Measurements from ENCODE around the gene KNCN. TPM values are rescaled to one million over a fixed set of nuclear protein-coding genes. Genes with fewer than 3 reads are reported as not detected.

Gene KNCN
- polyA plus RNA-seq (not detected in 2 replicates), polyA minus RNA-seq (not detected in 2 replicates)

DNA sequence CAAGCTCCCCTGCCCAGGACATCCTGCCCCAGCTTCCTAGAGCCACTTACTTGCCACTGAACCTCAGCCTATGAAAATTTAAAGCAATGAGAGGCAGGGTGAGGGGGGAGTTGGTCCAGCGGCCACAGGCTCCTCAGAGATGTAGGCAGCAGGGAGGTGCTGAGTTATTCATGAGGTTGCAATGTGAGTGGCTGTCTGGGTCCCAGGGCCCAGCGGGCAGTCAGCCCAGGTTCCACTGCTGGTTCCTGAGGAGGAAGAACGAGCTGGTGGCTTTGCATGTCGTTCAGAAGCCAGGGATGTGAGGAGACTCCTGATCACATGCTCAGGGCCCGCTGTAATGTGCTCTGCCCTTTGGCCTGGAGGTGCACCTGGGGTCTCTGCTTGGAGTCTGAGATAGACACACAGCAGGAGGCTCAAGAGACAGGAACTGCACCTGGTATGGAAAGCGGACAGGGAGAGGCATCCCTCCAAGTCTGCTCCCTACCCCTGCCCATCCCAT is at the start of gene KNCN:
KNCN (minus strand) TSS at position 51 of the 499 bp plus-strand sequence. CDS start 432 bp downstream, outside the sequence.
- no peaks in the 10 kb centered on the region for H3K36me3 ChIP-seq (ENCODE audit: insufficient read depth, low read length)
- peak within 1 kb of the TSS; percentile 97 for H3K27ac ChIP-seq (ENCODE audit: low read length)
- no peaks in the 10 kb centered on the region for H3K9me2 ChIP-seq (ENCODE audit: insufficient read depth, low read length)
- H3K9me3 ChIP-seq (ENCODE audit: low read length): no peaks in the 10 kb centered on the region
- H3K4me2 ChIP-seq (ENCODE audit: low read length): peak within 1 kb of the TSS; percentile 79
- peaks cover 4% of the 10 kb centered on the region for H3K27me3 ChIP-seq (ENCODE audit: insufficient read depth, low read depth, low read length)
- peak within 1 kb of the TSS; percentile 61 for H3K4me3 ChIP-seq (ENCODE audit: low read length)
- no peaks in the 10 kb centered on the region for H4K20me1 ChIP-seq (ENCODE audit: insufficient read depth)
- H3F3A ChIP-seq (ENCODE audit: insufficient read depth, low read length, poor library complexity, severe bottlenecking): no peaks in the 10 kb centered on the region
- TF ChIP-seq EZH2 (IDR thresholded peaks at IDR 0.05; ENCODE audit: borderline replicate concordance, insufficient read depth, low read length, poor library complexity, severe bottlenecking): no peak
- TF ChIP-seq SMC3 (conservative IDR thresholded peaks at IDR 0.05; ENCODE audit: poor library complexity): no peak
- no peak for TF ChIP-seq TAF1 (IDR thresholded peaks at IDR 0.05; ENCODE audit: low read depth)
- TF ChIP-seq MXI1 (conservative IDR thresholded peaks at IDR 0.05; ENCODE audit: poor library complexity, severe bottlenecking): no peak
- TF ChIP-seq, protein P1, sequence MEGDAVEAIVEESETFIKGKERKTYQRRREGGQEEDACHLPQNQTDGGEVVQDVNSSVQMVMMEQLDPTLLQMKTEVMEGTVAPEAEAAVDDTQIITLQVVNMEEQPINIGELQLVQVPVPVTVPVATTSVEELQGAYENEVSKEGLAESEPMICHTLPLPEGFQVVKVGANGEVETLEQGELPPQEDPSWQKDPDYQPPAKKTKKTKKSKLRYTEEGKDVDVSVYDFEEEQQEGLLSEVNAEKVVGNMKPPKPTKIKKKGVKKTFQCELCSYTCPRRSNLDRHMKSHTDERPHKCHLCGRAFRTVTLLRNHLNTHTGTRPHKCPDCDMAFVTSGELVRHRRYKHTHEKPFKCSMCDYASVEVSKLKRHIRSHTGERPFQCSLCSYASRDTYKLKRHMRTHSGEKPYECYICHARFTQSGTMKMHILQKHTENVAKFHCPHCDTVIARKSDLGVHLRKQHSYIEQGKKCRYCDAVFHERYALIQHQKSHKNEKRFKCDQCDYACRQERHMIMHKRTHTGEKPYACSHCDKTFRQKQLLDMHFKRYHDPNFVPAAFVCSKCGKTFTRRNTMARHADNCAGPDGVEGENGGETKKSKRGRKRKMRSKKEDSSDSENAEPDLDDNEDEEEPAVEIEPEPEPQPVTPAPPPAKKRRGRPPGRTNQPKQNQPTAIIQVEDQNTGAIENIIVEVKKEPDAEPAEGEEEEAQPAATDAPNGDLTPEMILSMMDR (IDR thresholded peaks at IDR 0.05; ENCODE audit: poor library complexity, severe bottlenecking): no peak
- H3K9ac ChIP-seq (ENCODE audit: low read length): peak within 1 kb of the TSS; percentile 82
- H2AFZ ChIP-seq (ENCODE audit: low read depth, low read length): no peak within 1 kb of the TSS
- no peaks in the 10 kb centered on the region for H3K79me2 ChIP-seq (replicated peaks; ENCODE audit: insufficient read depth, low read length)

DNA sequence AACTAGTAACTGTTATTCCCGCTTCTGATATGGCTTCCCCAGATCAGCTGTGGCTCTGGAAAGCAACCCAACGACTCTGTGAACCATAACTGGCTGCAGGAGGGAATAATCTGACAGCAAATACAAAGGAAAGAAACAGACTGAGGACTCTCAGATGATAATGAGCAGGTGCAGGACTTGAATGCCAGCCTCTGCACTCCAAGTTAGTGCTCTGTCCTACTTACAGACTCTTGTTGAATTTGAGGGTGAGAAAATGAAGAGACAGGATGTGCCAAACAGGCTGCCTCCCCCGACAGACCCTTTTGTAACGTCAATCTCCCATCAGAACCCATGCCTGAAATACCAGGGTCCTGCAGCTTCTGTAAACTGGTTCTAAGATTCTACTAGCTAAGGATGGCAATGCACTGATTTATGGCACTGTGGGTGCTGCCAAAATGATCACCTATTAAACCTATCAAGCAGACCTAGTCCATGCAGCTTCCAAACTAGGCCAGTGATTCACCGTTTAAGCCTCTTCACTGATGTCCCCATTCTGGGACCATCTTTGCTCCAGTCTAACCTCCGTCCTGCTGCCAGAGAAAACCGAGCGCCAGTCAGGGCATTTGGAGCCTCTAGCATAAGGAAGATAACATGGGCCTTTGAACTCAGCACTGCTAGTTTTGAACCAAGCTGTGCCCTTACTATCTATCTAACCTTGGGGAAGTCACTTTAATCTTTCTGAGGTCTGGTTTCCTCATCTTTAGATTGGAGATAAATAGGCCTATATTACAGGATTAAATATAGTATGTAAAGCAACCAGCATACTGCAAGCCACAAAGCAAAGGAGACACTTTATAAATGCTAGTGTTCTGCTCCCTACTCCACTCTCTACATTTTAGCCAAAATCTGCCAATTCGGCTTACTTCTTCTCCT is 47.9 kb upstream of the KNCN start:
- no peaks in the 10 kb centered on the region for H3K9me2 ChIP-seq (ENCODE audit: insufficient read depth, low read length)
- H3K27ac ChIP-seq (ENCODE audit: low read length): no peak overlapping the region
- no peak for TF ChIP-seq SMC3 (conservative IDR thresholded peaks at IDR 0.05; ENCODE audit: poor library complexity)
- no peak for TF ChIP-seq MXI1 (conservative IDR thresholded peaks at IDR 0.05; ENCODE audit: poor library complexity, severe bottlenecking)
- TF ChIP-seq, protein P1 (IDR thresholded peaks at IDR 0.05; ENCODE audit: poor library complexity, severe bottlenecking): no peak
- TF ChIP-seq EZH2 (IDR thresholded peaks at IDR 0.05; ENCODE audit: borderline replicate concordance, insufficient read depth, low read length, poor library complexity, severe bottlenecking): no peak
- TF ChIP-seq POLR2AphosphoS5 (IDR thresholded peaks at IDR 0.05): no peak
- no peak for TF ChIP-seq EP300 (conservative IDR thresholded peaks at IDR 0.05; ENCODE audit: poor library complexity, severe bottlenecking)
- no peak overlapping the region for H3K4me2 ChIP-seq (ENCODE audit: low read length)
- no peaks in the 10 kb centered on the region for H3F3A ChIP-seq (ENCODE audit: insufficient read depth, low read length, poor library complexity, severe bottlenecking)
- H3K9ac ChIP-seq (ENCODE audit: low read length): no peak overlapping the region
- no peak overlapping the region for H3K4me3 ChIP-seq (ENCODE audit: low read length)
- no peaks in the 10 kb centered on the region for H3K9me3 ChIP-seq (ENCODE audit: low read length)
- no peak overlapping the region for H2AFZ ChIP-seq (ENCODE audit: low read depth, low read length)
- no peaks in the 10 kb centered on the region for H3K27me3 ChIP-seq (ENCODE audit: insufficient read depth, low read depth, low read length)
- no peaks in the 10 kb centered on the region for H3K36me3 ChIP-seq (ENCODE audit: insufficient read depth, low read length)
- H4K20me1 ChIP-seq (ENCODE audit: insufficient read depth): no peaks in the 10 kb centered on the region
- H3K79me2 ChIP-seq (replicated peaks; ENCODE audit: insufficient read depth, low read length): no peaks in the 10 kb centered on the region
